Measurements from ENCODE around the gene IGFBP2. TPM values are rescaled to one million over a fixed set of nuclear protein-coding genes. Genes with fewer than 3 reads are reported as not detected.

The IGFBP2 gene
- total RNA-seq, 2 donors from 2014 or later: 37.9 to 54.8 TPM

- intact Hi-C loops (cut with DNase I): no loop called here
- DNase-seq (ENCODE audit: low spot score): no peak
Measured at GRCh38 chr2:216657086-216657855, 24.1 kb downstream of the IGFBP2 start.

GRCh38 chr2:216657980-216658379 is 24.8 kb downstream of the IGFBP2 start:
- intact Hi-C loops (cut with DNase I): no loop called here
- no peak for DNase-seq (ENCODE audit: low spot score)

GRCh38 chr2:216658757-216659156 is 25.5 kb downstream of the IGFBP2 start:
- intact Hi-C loops (cut with DNase I): no loop called here
- no peak for DNase-seq (ENCODE audit: low spot score)

GRCh38 chr2:216659276-216659675 is 26.1 kb downstream of the IGFBP2 start:
- DNase-seq (ENCODE audit: low spot score): no peak
- intact Hi-C loops (cut with DNase I): no loop called here

- intact Hi-C loops (cut with DNase I): no loop called here
- no peak for DNase-seq (ENCODE audit: low spot score)
Measured at GRCh38 chr2:216660496-216660895, 27.3 kb downstream of the IGFBP2 start.

- intact Hi-C loops (cut with DNase I): no loop called here
- DNase-seq (ENCODE audit: low spot score): no peak
Measured at GRCh38 chr2:216661051-216661450, 27.8 kb downstream of the IGFBP2 start.

GRCh38 chr2:216661639-216662375 is 28.6 kb downstream of the IGFBP2 start:
- intact Hi-C loops (cut with DNase I): no loop called here
- no peak for DNase-seq (ENCODE audit: low spot score)

- no peak for DNase-seq (ENCODE audit: low spot score)
- intact Hi-C loops (cut with DNase I): no loop called here
Measured at GRCh38 chr2:216663106-216663505, 29.9 kb downstream of the IGFBP2 start.

- intact Hi-C loops (cut with DNase I): loop anchor here in 1 of 2 donors (2.0 kb wide), 1 partner anchor 143 kb away; no protein-coding TSS in a partner anchor
- DNase-seq (ENCODE audit: low spot score): no peak
Measured at GRCh38 chr2:216663846-216664245, 30.6 kb downstream of the IGFBP2 start.

- intact Hi-C loops (cut with DNase I): loop anchor here in 1 of 2 donors (2.0 kb wide), 1 partner anchor 144 kb away; no protein-coding TSS in a partner anchor
- no peak for DNase-seq (ENCODE audit: low spot score)
Measured at GRCh38 chr2:216664593-216665034, 31.4 kb downstream of the IGFBP2 start.

- DNase-seq (ENCODE audit: low spot score): no peak
Measured at GRCh38 chr2:216665242-216665641, 32.0 kb downstream of the IGFBP2 start.

GRCh38 chr2:216665717-216666116 is 32.5 kb downstream of the IGFBP2 start:
- DNase-seq (ENCODE audit: low spot score): no peak
- intact Hi-C loops (cut with DNase I): loop anchor here (2.0 kb wide), 1 partner anchor 145 kb away; no protein-coding TSS in a partner anchor

More at GRCh38 chr2:216665242-216665641, 32.0 kb downstream of the IGFBP2 start:
- intact Hi-C loops (cut with DNase I): loop anchor here in 1 of 2 donors (2.0 kb wide), 1 partner anchor 144 kb away; no protein-coding TSS in a partner anchor

- no peak for DNase-seq (ENCODE audit: low spot score)
- intact Hi-C loops (cut with DNase I): loop anchor here in 1 of 2 donors (2.0 kb wide), 1 partner anchor 146 kb away; no protein-coding TSS in a partner anchor
Measured at GRCh38 chr2:216666461-216667233, 33.4 kb downstream of the IGFBP2 start.

- intact Hi-C loops (cut with DNase I): no loop called here
- DNase-seq (ENCODE audit: low spot score): no peak
Measured at GRCh38 chr2:216670266-216671080, 37.3 kb downstream of the IGFBP2 start.

- DNase-seq (ENCODE audit: low spot score): no peak
- intact Hi-C loops (cut with DNase I): no loop called here
Measured at GRCh38 chr2:216671081-216671411, 37.8 kb downstream of the IGFBP2 start.

GRCh38 chr2:216671791-216672343 is 38.6 kb downstream of the IGFBP2 start:
- intact Hi-C loops (cut with DNase I): no loop called here
- DNase-seq (ENCODE audit: low spot score): no peak

- DNase-seq (ENCODE audit: low spot score): no peak
- intact Hi-C loops (cut with DNase I): no loop called here
Measured at GRCh38 chr2:216672466-216672865, 39.2 kb downstream of the IGFBP2 start.

GRCh38 chr2:216673021-216673420 is 39.8 kb downstream of the IGFBP2 start:
- DNase-seq (ENCODE audit: low spot score): no peak
- intact Hi-C loops (cut with DNase I): no loop called here

All from posterior vena cava (tissue), 2 donors.